IMR-90 (cell line): ENCODE measurements around the gene GGT6. TPM values are rescaled to one million over a fixed set of nuclear protein-coding genes. Genes with fewer than 3 reads are reported as not detected.

Source experiments
- ATAC-seq: fragments of 200-7000 bp; cut with Tn5 transposase; 2 replicates; pipeline ENCODE4 v1.9.1; 2020; ENCODE audit warnings: low read depth, mild to moderate bottlenecking, moderate library complexity
- BruUV-seq: library from RNA; stranded (reverse); fragments of 400-500 nt; replicated peaks from 2 replicates; lab custom pipeline; 2021; lab: Mats Ljungman, UMichigan
- CTCF ChIA-PET: fragments of 300-600 bp; formaldehyde crosslinking; extraction: SDS; loops from one replicate; lab custom pipeline; 2021; ENCODE audit warnings: antibody characterized with exemption; lab: Yijun Ruan, JAX
- POLR2A ChIA-PET: fragments of 300-600 bp; sonication (Branson Sonifier 250); formaldehyde crosslinking; loops from one replicate; lab custom pipeline; 2022; ENCODE audit warnings: antibody characterized with exemption; ENCODE audit not compliant: unreplicated experiment; lab: Charles Lee
- DNase-seq: peaks from one replicate; pipeline ENCODE4 v3.0.0; 2013
- H2AFZ ChIP-seq: replicated peaks from 2 replicates; pipeline ENCODE3; 2013; ENCODE audit warnings: low read length, mild to moderate bottlenecking; ENCODE audit not compliant: poor library complexity
- H2AK5ac ChIP-seq: 2 replicates; pipeline ENCODE4 v1.6.1; 2013; ENCODE audit warnings: low read depth, low read length, inconsistent platforms
- H2AK9ac ChIP-seq: replicated peaks from 2 replicates; pipeline ENCODE3; 2013; ENCODE audit warnings: mild to moderate bottlenecking, low read depth, low read length, moderate library complexity; ENCODE audit not compliant: poor library complexity
- H2BK120ac ChIP-seq: 2 replicates; pipeline ENCODE4 v1.6.1; 2013; ENCODE audit warnings: low read depth, low read length, inconsistent platforms
- H2BK15ac ChIP-seq: 3 replicates; pipeline ENCODE4 v1.6.1; 2013; ENCODE audit warnings: low read depth, low read length, inconsistent platforms
- H2BK20ac ChIP-seq: 2 replicates; pipeline ENCODE4 v1.6.1; 2013; ENCODE audit warnings: low read depth, mild to moderate bottlenecking, inconsistent platforms, low read length, moderate library complexity
- H2BK5ac ChIP-seq: 2 replicates; pipeline ENCODE4 v1.6.1; 2013; ENCODE audit warnings: mild to moderate bottlenecking, low read depth, low read length, inconsistent platforms; ENCODE audit not compliant: poor library complexity, severe bottlenecking
- H3K14ac ChIP-seq: replicated peaks from 2 replicates; pipeline ENCODE4 v1.6.1; 2013; ENCODE audit warnings: low read depth, low read length, inconsistent platforms
- H3K18ac ChIP-seq: 2 replicates; pipeline ENCODE4 v1.6.1; 2013; ENCODE audit warnings: low read depth, low read length, control low read depth
- H3K23ac ChIP-seq: 2 replicates; pipeline ENCODE4 v1.6.1; 2013; ENCODE audit warnings: low read depth, low read length, inconsistent platforms
- H3K27ac ChIP-seq: 2 replicates; pipeline ENCODE4 v1.5.1; 2013; ENCODE audit warnings: mild to moderate bottlenecking, control low read depth, low read length; ENCODE audit not compliant: insufficient read depth
- H3K27me3 ChIP-seq: 2 replicates; pipeline ENCODE4 v1.6.1; 2013; ENCODE audit warnings: low read length; ENCODE audit not compliant: control insufficient read depth, insufficient read depth
- H3K36me3 ChIP-seq: 2 replicates; pipeline ENCODE4 v1.6.1; 2013; ENCODE audit warnings: low read length, mixed read lengths; ENCODE audit not compliant: control insufficient read depth, insufficient read depth
- H3K4ac ChIP-seq: 2 replicates; pipeline ENCODE4 v1.6.1; 2013; ENCODE audit warnings: low read depth, low read length, inconsistent platforms
- H3K4me1 ChIP-seq: 2 replicates; pipeline ENCODE4 v1.6.1; 2013; ENCODE audit warnings: low read length, mixed read lengths; ENCODE audit not compliant: control insufficient read depth, insufficient read depth
- H3K4me2 ChIP-seq: 2 replicates; pipeline ENCODE4 v1.6.1; 2013; ENCODE audit warnings: low read depth, mild to moderate bottlenecking, control low read depth, low read length, moderate library complexity
- H3K4me3 ChIP-seq: 2 replicates; pipeline ENCODE4 v1.5.1; 2013; ENCODE audit warnings: low read depth, mild to moderate bottlenecking, control low read depth, low read length, moderate library complexity; ENCODE audit not compliant: insufficient read depth
- H3K56ac ChIP-seq: 2 replicates; pipeline ENCODE4 v1.6.1; 2013; ENCODE audit warnings: low read length, inconsistent platforms; ENCODE audit not compliant: insufficient read depth; ENCODE audit errors: extremely low read depth
- H3K79me1 ChIP-seq, 2 experiments: 2 replicates each; pipeline ENCODE4 v1.6.1; 2013; ENCODE audit warnings: low read length in 2 of 2, inconsistent platforms in 1 of 2, low read depth in 1 of 2
- H3K9ac ChIP-seq: 2 replicates; pipeline ENCODE4 v1.6.1; 2013; ENCODE audit warnings: low read depth, low read length, control low read depth
- H3K9me1 ChIP-seq: 2 replicates; pipeline ENCODE4 v1.6.1; 2013; ENCODE audit warnings: low read length, inconsistent platforms; ENCODE audit not compliant: insufficient read depth
- H3K9me3 ChIP-seq: 2 replicates; pipeline ENCODE4 v1.6.1; 2013; ENCODE audit warnings: low read length; ENCODE audit not compliant: control insufficient read depth, insufficient read depth
- H4K20me1 ChIP-seq: 2 replicates; pipeline ENCODE4 v1.6.1; 2013; ENCODE audit warnings: low read length, inconsistent platforms; ENCODE audit not compliant: insufficient read depth
- H4K5ac ChIP-seq: 2 replicates; pipeline ENCODE4 v1.6.1; 2013; ENCODE audit warnings: mild to moderate bottlenecking, low read depth, low read length, control low read depth
- H4K8ac ChIP-seq, 2 experiments: 2 replicates each; pipeline ENCODE4 v1.6.1; 2013; ENCODE audit warnings: low read depth in 2 of 2, low read length in 2 of 2, control low read depth in 1 of 2, inconsistent platforms in 1 of 2
- H4K91ac ChIP-seq: 2 replicates; pipeline ENCODE4 v1.6.1; 2013; ENCODE audit warnings: low read depth, low read length, inconsistent platforms; ENCODE audit not compliant: insufficient read depth
- BHLHE40 ChIP-seq: fragments of 150-350 bp; IDR thresholded peaks from 2 replicates; pipeline ENCODE4 v1.6.1; 2016; ENCODE audit warnings: mild to moderate bottlenecking, low read depth, low read length
- CEBPB ChIP-seq: IDR thresholded peaks from 2 replicates; pipeline ENCODE4 v1.6.1; 2012; ENCODE audit warnings: low read depth, low read length, improper control_type of control experiment
- CHD1 ChIP-seq: IDR thresholded peaks from 2 replicates; pipeline ENCODE4 v1.6.1; 2012; ENCODE audit warnings: low read depth, low read length, improper control_type of control experiment
- FOS ChIP-seq: fragments of 150-350 bp; IDR thresholded peaks from 2 replicates; pipeline ENCODE4 v1.6.1; 2016; ENCODE audit warnings: low read depth, low read length
- MAFK ChIP-seq: IDR thresholded peaks from 2 replicates; pipeline ENCODE4 v1.6.1; 2012; ENCODE audit warnings: low read depth, low read length, improper control_type of control experiment
- MAZ ChIP-seq: IDR thresholded peaks from 2 replicates; pipeline ENCODE4 v1.6.1; 2012; ENCODE audit warnings: low read depth, mild to moderate bottlenecking, low read length, improper control_type of control experiment, moderate library complexity, borderline replicate concordance
- MXI1 ChIP-seq: IDR thresholded peaks from 2 replicates; pipeline ENCODE4 v1.6.1; 2012; ENCODE audit warnings: low read depth, mild to moderate bottlenecking, low read length, moderate library complexity, borderline replicate concordance
- NFE2L2 ChIP-seq: fragments of 150-350 bp; IDR thresholded peaks from 2 replicates; pipeline ENCODE4 v1.6.1; 2016; ENCODE audit warnings: low read depth, mild to moderate bottlenecking, low read length
- POLR2A ChIP-seq: IDR thresholded peaks from 2 replicates; pipeline ENCODE4 v1.6.1; 2012; ENCODE audit warnings: mild to moderate bottlenecking, low read depth, low read length
- RCOR1 ChIP-seq: IDR thresholded peaks from 2 replicates; pipeline ENCODE4 v1.6.1; 2012; ENCODE audit warnings: mild to moderate bottlenecking, low read length, improper control_type of control experiment; ENCODE audit not compliant: insufficient replicate concordance
- RFX5 ChIP-seq: IDR thresholded peaks from 2 replicates; pipeline ENCODE4 v1.8.0; 2012; ENCODE audit warnings: low read depth, mild to moderate bottlenecking, low read length, moderate library complexity
- SMC3 ChIP-seq: fragments of 150-350 bp; IDR thresholded peaks from 2 replicates; pipeline ENCODE4 v1.6.1; 2016; ENCODE audit warnings: low read depth, mild to moderate bottlenecking, antibody characterized with exemption, low read length, moderate library complexity
- WGBS, 2 experiments: methylation state at CpG; one replicate each; pipeline versions ENCODE4 v1.1.5 to v1.1.7; 2013; ENCODE audit warnings: missing lambda C conversion rate in 2 of 2; ENCODE audit not compliant: insufficient read length in 1 of 2; ENCODE audit errors: extremely low coverage in 2 of 2; 5-methylcytosine and 5-hydroxymethylcytosine counted together
- dilution Hi-C: fragments of 300-500 bp; cut with HindIII; formaldehyde crosslinking; loops from one replicate; pipeline ENCODE4 v1.14.3; 2018; ENCODE audit warnings: low sequenced_read_pairs; ENCODE audit not compliant: unreplicated experiment
- in situ Hi-C: fragments of 300-500 bp; cut with MboI; formaldehyde crosslinking; loops from 3 replicates; pipeline ENCODE4 v1.14.3; 2019; ENCODE audit warnings: low sequenced_read_pairs, inconsistent platforms, mixed read lengths
- intact Hi-C: fragments of 100-400 bp; cut with micrococcal nuclease; formaldehyde crosslinking; loops from 2 replicates; pipeline ENCODE4 v1.10.0; 2022
- polyA plus RNA-seq, 3 experiments: library from polyadenylated mRNA; depleted of rRNA; stranded (reverse); fragments of >200 nt; gene quantifications; 2 replicates each; pipeline ENCODE4 v1.2.3, GENCODE V29; 2012; ENCODE audit warnings: low replicate concordance in 1 of 3
- total RNA-seq: library from RNA; depleted of rRNA; stranded (reverse); fragments of >200 nt; gene quantifications from 2 replicates; pipeline ENCODE4 v1.2.3, GENCODE V29; 2012
- TF ChIP-seq, protein P1 (sequence below): conservative IDR thresholded peaks from 2 replicates; pipeline ENCODE4 v1.5.1; 2012; ENCODE audit warnings: mild to moderate bottlenecking, low read depth, low read length, improper control_type of control experiment
- TF ChIP-seq, protein P2 (sequence below): fragments of 150-350 bp; IDR thresholded peaks from 2 replicates; pipeline ENCODE4 v1.6.1; 2016; ENCODE audit warnings: low read depth, mild to moderate bottlenecking, low read length, moderate library complexity, borderline replicate concordance
- TF ChIP-seq, protein P3 (sequence below): fragments of 150-350 bp; IDR thresholded peaks from 2 replicates; pipeline ENCODE4 v1.6.1; 2017; ENCODE audit warnings: mild to moderate bottlenecking, antibody characterized with exemption, low read length, low read depth

GGT6 gene
- total and polyA plus RNA-seq, 2 of the 4 experiments (the other 2 are of a cell fraction), result not detected

DNA sequence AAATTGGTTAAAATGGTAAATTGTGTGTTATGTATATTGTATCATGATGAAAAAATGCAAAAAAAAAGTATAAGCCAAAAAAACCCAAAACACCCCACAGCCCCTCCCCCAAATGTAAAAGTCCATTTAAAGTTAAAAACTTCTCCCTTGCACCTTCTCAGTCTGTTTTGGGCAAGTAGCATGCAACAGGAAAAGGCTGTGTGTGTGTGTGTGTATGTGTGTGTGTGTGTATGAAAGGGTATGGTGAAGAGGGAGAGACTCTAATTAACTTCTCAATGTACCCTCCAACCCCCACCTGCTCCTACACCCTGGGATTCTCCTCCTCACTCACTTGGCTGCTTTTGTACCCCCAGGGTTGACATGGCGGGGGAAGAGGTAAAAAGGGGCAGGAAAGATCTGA, 9.2 kb upstream of the GGT6 start:
- dilution Hi-C loops (no loop called here), in situ Hi-C loops (loop anchor here (5.0 kb wide), 1 partner anchor 53 kb away; no protein-coding TSS in a partner anchor), intact Hi-C loops (loop anchor here (5.0 to 10.0 kb wide), 2 partner anchors 133 to 315 kb away; partner anchors contain the start of gene PELP1)
- Histone ChIP-seq H4K20me1 (no peaks in the 10 kb centered on the region), H2AK5ac (no peak overlapping the region), H3K27ac (no peak overlapping the region), H3K4me1 (no peaks in the 10 kb centered on the region), H2AK9ac (no peak overlapping the region), H3K56ac (no peak overlapping the region), H3K9me3 (no peaks in the 10 kb centered on the region), H2BK120ac (no peak overlapping the region), H3K79me1 (no peaks in the 10 kb centered on the region), H3K27me3 (peaks cover 22% of the 10 kb centered on the region), H4K5ac (no peak overlapping the region), H2BK5ac (no peak overlapping the region), H3K4me2 (no peak overlapping the region), H3K23ac (no peak overlapping the region), H3K4me3 (no peak overlapping the region), H3K14ac (no peak overlapping the region), H3K9ac (no peak overlapping the region), H3K18ac (no peak overlapping the region), H4K8ac (no peak overlapping the region), H2AFZ (no peak overlapping the region), H3K36me3 (no peaks in the 10 kb centered on the region), H3K9me1 (no peaks in the 10 kb centered on the region), H3K4ac (no peak overlapping the region), H2BK15ac (no peak overlapping the region), H2BK20ac (no peak overlapping the region), H4K91ac (no peak overlapping the region)
- CTCF ChIA-PET, result interaction anchor here (0.6 kb wide), 2 partner anchors 10 to 17 kb away, joined by 3 to 12 read pairs; no protein-coding TSS in a partner anchor
- POLR2A ChIA-PET, result no interaction called here
- BruUV-seq, result no TSS peak
- TF ChIP-seq RFX5 (no peak), POLR2A (no peak), MAZ (no peak), MXI1 (no peak), MAFK (no peak), CEBPB (no peak), SMC3 (no peak), RCOR1 (no peak), CHD1 (no peak), FOS (no peak), NFE2L2 (no peak), BHLHE40 (no peak)
- TF ChIP-seq, protein P1, sequence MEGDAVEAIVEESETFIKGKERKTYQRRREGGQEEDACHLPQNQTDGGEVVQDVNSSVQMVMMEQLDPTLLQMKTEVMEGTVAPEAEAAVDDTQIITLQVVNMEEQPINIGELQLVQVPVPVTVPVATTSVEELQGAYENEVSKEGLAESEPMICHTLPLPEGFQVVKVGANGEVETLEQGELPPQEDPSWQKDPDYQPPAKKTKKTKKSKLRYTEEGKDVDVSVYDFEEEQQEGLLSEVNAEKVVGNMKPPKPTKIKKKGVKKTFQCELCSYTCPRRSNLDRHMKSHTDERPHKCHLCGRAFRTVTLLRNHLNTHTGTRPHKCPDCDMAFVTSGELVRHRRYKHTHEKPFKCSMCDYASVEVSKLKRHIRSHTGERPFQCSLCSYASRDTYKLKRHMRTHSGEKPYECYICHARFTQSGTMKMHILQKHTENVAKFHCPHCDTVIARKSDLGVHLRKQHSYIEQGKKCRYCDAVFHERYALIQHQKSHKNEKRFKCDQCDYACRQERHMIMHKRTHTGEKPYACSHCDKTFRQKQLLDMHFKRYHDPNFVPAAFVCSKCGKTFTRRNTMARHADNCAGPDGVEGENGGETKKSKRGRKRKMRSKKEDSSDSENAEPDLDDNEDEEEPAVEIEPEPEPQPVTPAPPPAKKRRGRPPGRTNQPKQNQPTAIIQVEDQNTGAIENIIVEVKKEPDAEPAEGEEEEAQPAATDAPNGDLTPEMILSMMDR, result no peak
- TF ChIP-seq, protein P2, sequence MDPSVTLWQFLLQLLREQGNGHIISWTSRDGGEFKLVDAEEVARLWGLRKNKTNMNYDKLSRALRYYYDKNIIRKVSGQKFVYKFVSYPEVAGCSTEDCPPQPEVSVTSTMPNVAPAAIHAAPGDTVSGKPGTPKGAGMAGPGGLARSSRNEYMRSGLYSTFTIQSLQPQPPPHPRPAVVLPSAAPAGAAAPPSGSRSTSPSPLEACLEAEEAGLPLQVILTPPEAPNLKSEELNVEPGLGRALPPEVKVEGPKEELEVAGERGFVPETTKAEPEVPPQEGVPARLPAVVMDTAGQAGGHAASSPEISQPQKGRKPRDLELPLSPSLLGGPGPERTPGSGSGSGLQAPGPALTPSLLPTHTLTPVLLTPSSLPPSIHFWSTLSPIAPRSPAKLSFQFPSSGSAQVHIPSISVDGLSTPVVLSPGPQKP, result no peak
- TF ChIP-seq, protein P3, sequence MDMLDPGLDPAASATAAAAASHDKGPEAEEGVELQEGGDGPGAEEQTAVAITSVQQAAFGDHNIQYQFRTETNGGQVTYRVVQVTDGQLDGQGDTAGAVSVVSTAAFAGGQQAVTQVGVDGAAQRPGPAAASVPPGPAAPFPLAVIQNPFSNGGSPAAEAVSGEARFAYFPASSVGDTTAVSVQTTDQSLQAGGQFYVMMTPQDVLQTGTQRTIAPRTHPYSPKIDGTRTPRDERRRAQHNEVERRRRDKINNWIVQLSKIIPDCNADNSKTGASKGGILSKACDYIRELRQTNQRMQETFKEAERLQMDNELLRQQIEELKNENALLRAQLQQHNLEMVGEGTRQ, result no peak
- no peak for ATAC-seq
- WGBS, 2 experiments, result no CpG with 5 or more reads among the region's 1 CpG
- DNase-seq, result no peak
